Neural progenitor cell (in vitro differentiated cells): ENCODE data around the gene SAMD4B. TPM values are rescaled to one million over a fixed set of nuclear protein-coding genes. Genes with fewer than 3 reads are reported as not detected.
A peak's percentile ranks its signal among the peaks of the same experiment; 100 is the strongest.

Source experiments
- DNase-seq: peaks from one replicate; pipeline ENCODE4 v3.0.0-alpha.2; 2016; ENCODE audit warnings: low spot score
- H2AFZ ChIP-seq: fragments of 200-600 bp; sonication (generic); replicated peaks from 2 replicates; pipeline ENCODE4 v1.6.1; 2016; ENCODE audit warnings: antibody characterized with exemption
- H3F3A ChIP-seq: fragments of 200-600 bp; sonication (generic); 2 replicates; pipeline ENCODE4 v1.6.1; 2016; ENCODE audit warnings: antibody characterized with exemption, low read depth
- H3K27ac ChIP-seq: fragments of 200-600 bp; sonication (generic); 2 replicates; pipeline ENCODE4 v1.5.1; 2016; ENCODE audit warnings: mild to moderate bottlenecking
- H3K27me3 ChIP-seq: fragments of 200-600 bp; sonication (generic); 2 replicates; pipeline ENCODE4 v1.6.1; 2016; ENCODE audit warnings: mild to moderate bottlenecking, moderate library complexity
- H3K36me3 ChIP-seq: fragments of 200-600 bp; sonication (generic); 2 replicates; pipeline ENCODE4 v1.5.1; 2016
- H3K4me1 ChIP-seq: fragments of 200-600 bp; sonication (generic); 2 replicates; pipeline ENCODE4 v1.6.1; 2016; ENCODE audit warnings: mixed run types
- H3K4me2 ChIP-seq: fragments of 200-600 bp; sonication (generic); 2 replicates; pipeline ENCODE4 v1.6.1; 2016
- H3K4me3 ChIP-seq: fragments of 200-600 bp; sonication (generic); 2 replicates; pipeline ENCODE4 v1.5.1; 2016
- H3K79me2 ChIP-seq: fragments of 200-600 bp; sonication (generic); 2 replicates; pipeline ENCODE4 v1.6.1; 2016; ENCODE audit warnings: low read depth
- H3K9ac ChIP-seq: fragments of 200-600 bp; sonication (generic); 2 replicates; pipeline ENCODE4 v1.6.1; 2016
- H3K9me3 ChIP-seq: fragments of 200-600 bp; sonication (generic); 2 replicates; pipeline ENCODE4 v1.5.1; 2016; ENCODE audit warnings: low read depth
- H4K20me1 ChIP-seq: fragments of 200-600 bp; sonication (generic); 2 replicates; pipeline ENCODE4 v1.6.1; 2016; ENCODE audit warnings: low read depth
- H3K27ac Mint-ChIP-seq: 3 replicates; pipeline ENCODE4 v1.8.0; 2021; ENCODE audit warnings: mixed read lengths
- H3K27me3 Mint-ChIP-seq: 2 replicates; pipeline ENCODE4 v1.8.0; 2022; ENCODE audit warnings: low read depth, mild to moderate bottlenecking, inconsistent platforms, moderate library complexity, mixed read lengths; ENCODE audit not compliant: insufficient read depth
- H3K36me3 Mint-ChIP-seq: 3 replicates; pipeline ENCODE4 v1.8.0; 2021; ENCODE audit warnings: mixed read lengths
- H3K4me1 Mint-ChIP-seq: 3 replicates; pipeline ENCODE4 v1.8.0; 2021; ENCODE audit warnings: mixed read lengths
- H3K4me3 Mint-ChIP-seq: 3 replicates; pipeline ENCODE4 v1.8.0; 2021; ENCODE audit warnings: mild to moderate bottlenecking, moderate library complexity, mixed read lengths
- H3K9me3 Mint-ChIP-seq: 3 replicates; pipeline ENCODE4 v1.8.0; 2020; ENCODE audit warnings: mixed read lengths
- CTCF ChIP-seq: fragments of 200-600 bp; sonication (generic); IDR thresholded peaks from 2 replicates; pipeline ENCODE4 v1.5.1; 2017; ENCODE audit warnings: antibody characterized with exemption, mild to moderate bottlenecking
- EZH2 ChIP-seq: fragments of 200-600 bp; sonication (generic); IDR thresholded peaks from 2 replicates; pipeline ENCODE4 v1.6.1; 2017; ENCODE audit warnings: antibody characterized with exemption, mild to moderate bottlenecking, moderate library complexity
- EZH2phosphoT487 ChIP-seq: fragments of 200-600 bp; sonication (generic); IDR thresholded peaks from 2 replicates; pipeline ENCODE4 v1.6.1; 2017; ENCODE audit warnings: antibody characterized with exemption
- total RNA-seq: library from RNA; depleted of rRNA; stranded (reverse); fragments of >200 nt; gene quantifications from 2 replicates; pipeline ENCODE4 v1.2.3, GENCODE V29; 2015; ENCODE audit warnings: low replicate concordance

The SAMD4B gene
- total RNA-seq, 1 donor from 2014 or later, result 32.8 TPM

- H2AFZ ChIP-seq, result no peak overlapping the region
Measured at GRCh38 chr19:39301021-39301420, 41.2 kb upstream of the SAMD4B start.

GRCh38 chr19:39301562-39301961, 40.7 kb upstream of the SAMD4B start:
- Histone ChIP-seq H3K4me3 (no peak overlapping the region), H2AFZ (no peak overlapping the region), H3K79me2 (no peaks in the 10 kb centered on the region), H3F3A (peaks cover 6% of the 10 kb centered on the region), H3K27ac (no peak overlapping the region), H3K9ac (no peak overlapping the region), H3K36me3 (no peaks in the 10 kb centered on the region), H3K27me3 (peaks cover 47% of the 10 kb centered on the region), H3K4me1 (peaks cover 6% of the 10 kb centered on the region), H3K4me2 (no peak overlapping the region), H3K9me3 (no peaks in the 10 kb centered on the region), H4K20me1 (peaks cover 7% of the 10 kb centered on the region)
- no peak overlapping the region for H3K4me3 Mint-ChIP-seq
- TF ChIP-seq EZH2, result no peak
- no peak for TF ChIP-seq CTCF
- no peak for TF ChIP-seq EZH2phosphoT487
- H3K27ac Mint-ChIP-seq, result no peak overlapping the region
- no peaks in the 10 kb centered on the region for H3K36me3 Mint-ChIP-seq
- H3K4me1 Mint-ChIP-seq, result peaks cover 13% of the 10 kb centered on the region
- no peaks in the 10 kb centered on the region for H3K9me3 Mint-ChIP-seq
- peaks cover 19% of the 10 kb centered on the region for H3K27me3 Mint-ChIP-seq
- no peak for DNase-seq

More at GRCh38 chr19:39301021-39301420, 41.2 kb upstream of the SAMD4B start:
- peaks cover 6% of the 10 kb centered on the region for H4K20me1 ChIP-seq
- no peak overlapping the region for H3K9ac ChIP-seq
- no peak for DNase-seq
- H3K36me3 ChIP-seq, result no peaks in the 10 kb centered on the region
- no peak overlapping the region for H3K4me2 ChIP-seq
- peaks cover 42% of the 10 kb centered on the region for H3K27me3 ChIP-seq
- H3K4me3 ChIP-seq, result no peak overlapping the region
- peaks cover 6% of the 10 kb centered on the region for H3K4me1 ChIP-seq
- TF ChIP-seq EZH2phosphoT487 (no peak), CTCF (no peak)
- peaks cover 10% of the 10 kb centered on the region for H3K4me1 Mint-ChIP-seq
- no peak overlapping the region for H3K27ac ChIP-seq
- no peaks in the 10 kb centered on the region for H3K9me3 ChIP-seq
- H3K4me3 Mint-ChIP-seq, result no peak overlapping the region
- no peaks in the 10 kb centered on the region for H3K79me2 ChIP-seq
- no peak overlapping the region for H3K27ac Mint-ChIP-seq
- H3F3A ChIP-seq, result peaks cover 6% of the 10 kb centered on the region
- peaks cover 16% of the 10 kb centered on the region for H3K27me3 Mint-ChIP-seq
- H3K9me3 Mint-ChIP-seq, result no peaks in the 10 kb centered on the region
- H3K36me3 Mint-ChIP-seq, result no peaks in the 10 kb centered on the region

DNA sequence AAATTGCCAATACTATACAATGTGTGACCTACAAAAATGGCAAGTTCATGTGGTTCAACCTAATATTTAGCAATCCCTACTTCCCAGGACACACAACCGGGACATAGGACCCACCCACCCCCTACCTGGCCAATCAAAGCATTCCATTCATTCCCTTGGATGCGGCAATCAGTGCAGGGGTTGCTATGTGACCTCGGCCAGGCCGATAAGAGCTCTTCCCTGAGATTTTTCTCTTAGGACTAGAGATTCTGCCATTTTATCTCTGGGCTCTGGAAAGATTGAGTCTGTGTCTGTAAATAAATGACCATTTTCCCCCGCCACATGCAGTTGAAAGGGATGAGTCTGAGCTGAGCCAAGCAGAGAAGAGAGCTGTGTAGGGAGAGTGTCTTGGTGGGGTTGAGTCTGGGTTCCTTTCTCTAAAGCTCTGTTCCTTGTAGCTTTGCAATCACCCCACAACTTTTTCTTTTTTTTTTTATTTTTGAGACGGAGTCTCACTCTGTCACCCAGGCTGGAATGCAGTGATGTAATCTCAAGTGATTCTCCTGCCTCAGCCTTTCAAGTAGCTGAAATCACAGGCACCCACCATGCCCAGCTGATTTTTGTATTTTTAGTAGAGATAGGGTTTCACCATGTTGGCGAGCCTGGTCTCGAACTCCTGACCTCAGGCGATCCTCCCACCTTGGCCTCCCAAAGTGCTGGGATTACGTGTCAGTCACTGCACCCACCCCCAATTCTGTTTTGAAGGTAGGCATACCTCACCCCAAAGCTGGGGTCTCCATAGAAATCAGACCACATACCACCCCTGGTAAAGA, 38.6 kb upstream of the SAMD4B start:
- H3K4me1 ChIP-seq, result peaks cover 12% of the 10 kb centered on the region
- no peak overlapping the region for H2AFZ ChIP-seq
- Mint-ChIP-seq H3K36me3 (no peaks in the 10 kb centered on the region), H3K27ac (no peak overlapping the region), H3K4me3 (no peak overlapping the region), H3K9me3 (no peaks in the 10 kb centered on the region), H3K27me3 (peaks cover 21% of the 10 kb centered on the region), H3K4me1 (peaks cover 18% of the 10 kb centered on the region)
- DNase-seq, result peak; percentile 31
- H4K20me1 ChIP-seq, result peaks cover 24% of the 10 kb centered on the region
- no peak overlapping the region for H3K4me3 ChIP-seq
- no peak overlapping the region for H3K27ac ChIP-seq
- no peak overlapping the region for H3K4me2 ChIP-seq
- H3K36me3 ChIP-seq, result no peaks in the 10 kb centered on the region
- H3K9ac ChIP-seq, result no peak overlapping the region
- no peaks in the 10 kb centered on the region for H3K9me3 ChIP-seq
- peaks cover 67% of the 10 kb centered on the region for H3K27me3 ChIP-seq
- peaks cover 24% of the 10 kb centered on the region for H3F3A ChIP-seq
- TF ChIP-seq CTCF (no peak), EZH2phosphoT487 (no peak), EZH2 (no peak)
- H3K79me2 ChIP-seq, result no peaks in the 10 kb centered on the region
